Cortex of kidney (tissue), 1 donor: Measurements from ENCODE around the gene KCNAB2.
"Not testable (repeated sequence)": the region's sequence is repeated elsewhere in the genome, so short reads cannot be mapped to it uniquely, and the experiment has no call there.

ENCODE experiments used
- DNase-seq: peaks from one replicate; lab custom pipeline; 2025; lab: John Stamatoyannopoulos, UW

Gene KCNAB2

DNA sequence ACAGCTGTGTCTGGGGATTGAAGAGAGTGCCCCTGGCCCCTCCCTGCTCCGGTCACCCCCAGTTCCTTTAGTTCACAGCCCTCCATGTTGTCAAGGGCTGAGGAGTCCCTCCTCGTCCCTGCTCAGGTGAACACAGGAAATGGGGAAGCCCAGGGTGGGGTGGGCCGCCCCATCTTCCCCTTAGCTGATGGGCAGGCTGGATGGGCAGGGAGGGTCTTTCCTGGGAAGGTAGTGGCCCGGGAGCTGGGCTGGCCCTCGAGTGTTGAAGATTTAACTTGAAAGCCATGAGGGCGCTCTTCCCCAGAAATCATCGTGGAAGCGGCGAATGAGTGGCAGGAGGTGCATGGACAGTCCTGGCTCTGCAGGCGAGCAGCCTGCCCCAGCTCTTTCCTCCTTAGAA, 35.1 kb upstream of the KCNAB2 start:
- DNase-seq = no peak

GRCh38 chr1:6011161-6011945, 34.3 kb upstream of the KCNAB2 start:
- no peak for DNase-seq

DNA sequence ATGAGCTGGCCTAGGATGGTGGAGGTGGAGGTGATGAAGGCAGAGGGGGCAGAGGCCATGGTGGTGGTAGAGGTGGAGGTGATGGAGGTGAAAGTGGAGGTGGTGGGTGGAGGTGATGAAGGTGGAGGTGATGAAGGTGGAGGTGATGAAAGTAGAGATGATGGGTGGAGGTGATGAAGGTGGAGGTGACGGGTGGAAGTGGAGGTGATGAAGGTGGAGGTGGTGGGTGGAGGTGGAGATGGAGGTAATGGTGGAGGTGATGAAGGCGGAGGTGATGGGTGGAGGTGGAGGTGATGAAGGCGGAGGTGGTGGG, 33.8 kb upstream of the KCNAB2 start:
- DNase-seq = no peak

- DNase-seq = no peak
Measured at GRCh38 chr1:6012529-6013318, 33.0 kb upstream of the KCNAB2 start.

- DNase-seq = no peak
Measured at GRCh38 chr1:6013491-6013890, 32.2 kb upstream of the KCNAB2 start.

DNA sequence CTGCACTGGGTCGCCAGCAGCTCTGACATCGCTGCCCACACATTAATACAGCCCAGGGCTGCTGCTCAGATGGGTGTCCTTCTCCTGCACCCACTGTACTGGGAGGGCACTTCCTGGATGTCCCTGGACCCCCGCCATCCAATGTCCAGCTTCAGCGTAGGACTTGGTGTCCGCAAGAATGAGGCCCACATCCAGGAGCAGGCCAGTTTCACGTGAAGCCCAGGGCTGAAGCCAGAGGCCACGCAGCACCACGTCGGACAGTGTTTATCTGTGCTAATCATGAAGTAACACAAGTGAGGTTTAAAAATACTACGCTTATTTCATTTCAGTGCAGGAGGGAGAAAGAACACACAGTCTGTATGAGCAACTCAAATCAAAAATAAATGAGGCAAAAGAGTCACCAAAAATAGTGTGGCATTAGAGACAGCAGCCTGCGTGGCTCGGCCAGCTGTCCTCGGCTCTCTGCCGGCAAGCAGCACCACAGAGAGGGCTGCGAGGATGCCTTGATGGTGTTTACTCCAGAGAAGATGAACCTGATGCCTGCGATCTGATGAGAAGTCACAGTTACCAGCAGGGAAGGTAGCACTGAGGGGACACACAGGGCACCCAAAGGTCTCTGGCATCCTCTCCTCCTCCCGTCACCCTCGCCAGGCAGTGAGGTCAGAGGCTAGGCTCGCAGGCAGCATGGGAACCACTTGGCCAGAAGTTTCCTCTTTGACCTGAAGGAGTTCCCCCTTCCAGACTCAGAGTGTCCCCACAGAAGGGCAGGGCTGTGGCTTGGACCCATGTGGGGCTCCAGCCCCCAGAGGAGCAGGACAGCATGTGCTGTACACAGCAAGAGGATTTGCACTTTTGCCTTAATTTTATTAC, 31.3 kb upstream of the KCNAB2 start:
- no peak for DNase-seq

GRCh38 chr1:6016191-6016865, 29.4 kb upstream of the KCNAB2 start:
- DNase-seq = no peak

DNA sequence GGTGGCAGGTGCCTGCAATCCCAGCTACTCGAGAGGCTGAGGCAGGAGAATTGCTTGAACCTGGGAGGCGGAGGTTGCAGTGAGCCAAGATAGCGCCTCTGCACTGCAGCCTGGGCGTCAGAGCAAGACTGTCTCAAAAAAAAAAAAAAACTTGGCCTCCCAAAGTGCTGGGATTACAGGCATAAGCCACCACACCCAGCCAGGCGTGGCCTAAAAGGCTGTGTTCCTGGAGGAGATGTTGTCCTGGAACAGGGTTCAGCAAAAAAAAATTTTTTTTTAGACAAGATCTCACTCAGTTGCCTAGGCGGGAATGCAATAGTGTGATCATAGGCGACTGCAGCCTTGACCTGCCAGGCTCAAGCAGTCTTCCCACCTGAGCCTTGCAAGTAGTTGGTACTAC, 28.0 kb upstream of the KCNAB2 start:
- not testable (repeated sequence) for DNase-seq

DNA sequence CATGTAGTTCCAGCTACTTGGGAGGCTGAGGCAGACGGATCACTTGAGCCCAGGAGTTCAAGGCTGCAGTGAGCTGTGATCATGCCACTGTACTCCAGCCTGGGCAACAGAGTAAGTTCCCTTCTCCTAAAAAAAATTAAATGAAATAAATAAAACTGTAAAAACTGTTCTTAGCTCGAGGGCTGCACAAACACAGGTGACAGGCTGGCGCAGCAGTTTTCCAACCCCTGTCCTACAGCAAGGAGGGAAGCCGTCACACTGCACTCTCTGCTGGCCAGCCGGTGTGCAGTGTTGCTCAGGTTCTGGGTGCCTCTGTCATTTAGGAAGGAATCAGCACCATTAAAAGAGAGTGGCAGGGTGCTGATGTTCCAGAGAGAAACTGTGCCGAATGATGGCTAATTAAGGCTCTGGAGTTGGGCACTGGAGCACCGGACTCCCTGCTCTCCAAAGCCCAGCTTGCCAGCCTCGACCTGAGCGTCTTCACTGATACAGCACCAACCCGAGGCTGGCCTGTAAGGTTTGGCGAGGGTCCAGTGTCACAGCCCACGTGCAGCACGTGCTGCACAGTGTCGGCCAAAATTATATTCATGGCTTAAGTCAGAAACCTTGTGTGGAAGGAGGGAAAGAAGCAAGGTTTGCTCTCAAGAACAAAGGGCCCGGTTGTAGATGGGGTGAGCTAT, 26.4 kb upstream of the KCNAB2 start:
- no peak for DNase-seq

DNA sequence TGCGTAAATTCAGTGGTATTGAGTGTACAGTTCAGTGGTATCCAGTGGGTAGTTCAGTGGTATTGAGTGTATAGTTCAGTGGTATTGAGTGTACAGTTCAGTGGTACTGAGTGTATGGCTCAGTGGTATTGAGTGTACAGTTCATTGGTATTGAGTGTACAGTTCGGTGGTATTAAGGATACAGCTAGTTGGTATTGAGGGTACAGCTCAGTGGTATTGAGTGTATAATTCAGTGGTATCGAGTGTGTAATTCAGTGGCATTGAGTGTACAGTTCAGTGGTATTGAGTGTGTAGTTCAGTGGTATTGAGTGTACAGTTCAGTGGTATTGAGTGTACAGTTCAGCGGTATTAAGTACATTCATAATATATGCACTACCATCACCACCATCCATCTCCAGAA, 23.5 kb upstream of the KCNAB2 start:
- no peak for DNase-seq

GRCh38 chr1:6023346-6023745, 22.3 kb upstream of the KCNAB2 start:
- DNase-seq = no peak

DNA sequence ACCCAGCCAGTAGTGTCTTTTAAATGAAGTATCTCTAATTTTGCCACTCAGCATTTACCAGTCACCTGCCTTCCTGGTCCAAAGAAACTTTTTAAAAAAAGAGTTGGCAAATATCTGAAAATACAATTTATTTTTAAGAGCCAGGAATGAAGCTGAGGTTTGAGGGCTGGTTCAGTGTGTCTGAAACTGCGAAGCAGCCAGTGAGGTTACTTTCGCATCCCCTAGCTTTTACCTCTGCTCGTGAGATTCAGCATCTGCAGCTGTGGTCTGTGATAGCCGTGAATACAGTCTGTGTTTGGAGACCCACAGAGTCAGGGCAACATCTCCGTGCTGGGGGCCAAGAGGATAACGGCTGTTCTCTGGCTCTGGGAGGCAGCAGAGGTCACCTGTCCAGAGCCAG, 21.3 kb upstream of the KCNAB2 start:
- no peak for DNase-seq

- DNase-seq = no peak
Measured at GRCh38 chr1:6025269-6026094, 20.2 kb upstream of the KCNAB2 start.

GRCh38 chr1:6026095-6026809, 19.4 kb upstream of the KCNAB2 start:
- no peak for DNase-seq

DNA sequence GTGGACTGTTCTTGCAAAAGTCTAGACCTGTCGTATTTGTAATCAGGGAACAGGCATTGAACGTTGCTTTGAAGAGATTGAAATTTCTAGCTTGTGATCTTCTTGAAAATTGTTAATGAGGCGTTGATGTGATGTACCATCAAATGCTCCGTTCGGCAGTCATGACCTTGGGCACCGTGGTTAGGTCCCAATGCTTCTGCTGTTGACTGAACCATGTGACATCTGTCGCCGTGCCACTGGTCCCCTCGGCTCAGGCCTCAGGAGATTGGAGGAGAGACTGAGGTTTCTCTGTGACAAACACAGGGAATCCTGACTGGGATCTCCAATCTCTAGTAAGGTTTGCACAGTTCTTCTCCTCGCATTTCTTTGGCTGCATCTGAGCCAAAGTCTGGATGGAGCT, 18.1 kb upstream of the KCNAB2 start:
- DNase-seq = no peak

- DNase-seq = no peak
Measured at GRCh38 chr1:6028042-6028850, 17.4 kb upstream of the KCNAB2 start.

GRCh38 chr1:6029351-6029750, 16.3 kb upstream of the KCNAB2 start:
- DNase-seq = no peak

- DNase-seq = no peak
Measured at GRCh38 chr1:6030132-6030531, 15.6 kb upstream of the KCNAB2 start.
